HCT116 (cell line): ENCODE measurements around the gene SLC6A8.

Experiments used
- ELF1 ChIP-seq: IDR thresholded peaks from 2 replicates; pipeline ENCODE4 v1.6.1; 2012; ENCODE audit warnings: low read depth, borderline replicate concordance
- EZH2phosphoT487 ChIP-seq: fragments of 200-600 bp; IDR thresholded peaks from 2 replicates; pipeline ENCODE4 v1.6.1; 2018; ENCODE audit warnings: antibody characterized with exemption, borderline replicate concordance
- JUND ChIP-seq: IDR thresholded peaks from 2 replicates; pipeline ENCODE4 v1.6.1; 2012
- POLR2A ChIP-seq: IDR thresholded peaks from 2 replicates; pipeline ENCODE4 v1.7.0; 2011; ENCODE audit warnings: borderline replicate concordance; ENCODE audit not compliant: insufficient read depth, insufficient read length; ENCODE audit errors: extremely low read depth
- POLR2AphosphoS5 ChIP-seq: IDR thresholded peaks from 2 replicates; pipeline ENCODE4 v1.6.1; 2011; ENCODE audit warnings: mild to moderate bottlenecking, low read depth, low read length, moderate library complexity
- TF ChIP-seq, protein P1 (sequence below), 3 experiments: fragments of 200-600 bp in 1 of 3; sonication (generic) in 1 of 3; IDR thresholded peaks in 2 of 3; conservative IDR thresholded peaks in 1 of 3; 2 replicates each; pipeline ENCODE4 v1.5.1; 2012 to 2017; ENCODE audit warnings: low read depth in 2 of 3, low read length in 2 of 3, antibody characterized with exemption in 1 of 3, borderline replicate concordance in 1 of 3, control low read depth in 1 of 3, mild to moderate bottlenecking in 1 of 3, mixed read lengths in 1 of 3, mixed run types in 1 of 3, moderate library complexity in 1 of 3; ENCODE audit not compliant: insufficient read depth in 1 of 3
- TF ChIP-seq, protein P2 (sequence below): IDR thresholded peaks from 2 replicates; pipeline ENCODE4 v1.6.1; 2012

DNA sequence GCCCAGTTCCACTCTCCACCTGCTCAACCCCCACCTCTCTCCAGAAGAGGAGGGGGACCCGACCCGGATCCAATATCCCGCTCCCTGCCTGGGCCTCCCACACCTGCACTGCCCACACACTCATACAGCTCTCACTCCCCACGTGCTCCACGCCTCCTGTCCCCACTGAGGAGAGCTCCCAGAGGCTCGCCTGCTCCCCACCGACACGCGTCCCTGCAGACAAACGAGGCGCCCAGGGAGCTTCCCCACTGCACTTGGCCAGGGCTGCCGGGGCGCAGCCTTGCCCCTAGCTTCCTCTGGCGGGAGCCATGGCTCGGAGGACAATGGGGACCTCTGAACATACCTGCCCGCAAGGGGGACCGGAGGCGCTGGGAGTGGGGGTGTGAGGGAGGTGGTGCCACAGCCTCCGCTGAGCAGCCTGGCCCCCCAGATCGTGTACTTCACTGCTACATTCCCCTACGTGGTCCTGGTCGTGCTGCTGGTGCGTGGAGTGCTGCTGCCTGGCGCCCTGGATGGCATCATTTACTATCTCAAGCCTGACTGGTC is 5.0 kb downstream of the SLC6A8 start:
- TF ChIP-seq POLR2AphosphoS5 (no peak), EZH2phosphoT487 (no peak), POLR2A (no peak), JUND (no peak), ELF1 (no peak)
- TF ChIP-seq, protein P1, sequence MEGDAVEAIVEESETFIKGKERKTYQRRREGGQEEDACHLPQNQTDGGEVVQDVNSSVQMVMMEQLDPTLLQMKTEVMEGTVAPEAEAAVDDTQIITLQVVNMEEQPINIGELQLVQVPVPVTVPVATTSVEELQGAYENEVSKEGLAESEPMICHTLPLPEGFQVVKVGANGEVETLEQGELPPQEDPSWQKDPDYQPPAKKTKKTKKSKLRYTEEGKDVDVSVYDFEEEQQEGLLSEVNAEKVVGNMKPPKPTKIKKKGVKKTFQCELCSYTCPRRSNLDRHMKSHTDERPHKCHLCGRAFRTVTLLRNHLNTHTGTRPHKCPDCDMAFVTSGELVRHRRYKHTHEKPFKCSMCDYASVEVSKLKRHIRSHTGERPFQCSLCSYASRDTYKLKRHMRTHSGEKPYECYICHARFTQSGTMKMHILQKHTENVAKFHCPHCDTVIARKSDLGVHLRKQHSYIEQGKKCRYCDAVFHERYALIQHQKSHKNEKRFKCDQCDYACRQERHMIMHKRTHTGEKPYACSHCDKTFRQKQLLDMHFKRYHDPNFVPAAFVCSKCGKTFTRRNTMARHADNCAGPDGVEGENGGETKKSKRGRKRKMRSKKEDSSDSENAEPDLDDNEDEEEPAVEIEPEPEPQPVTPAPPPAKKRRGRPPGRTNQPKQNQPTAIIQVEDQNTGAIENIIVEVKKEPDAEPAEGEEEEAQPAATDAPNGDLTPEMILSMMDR (IDR thresholded peaks at IDR 0.05 in 2 of 3, conservative IDR thresholded peaks at IDR 0.05 in 1 of 3; ENCODE audit: borderline replicate concordance in 1 of 3, insufficient read depth in 1 of 3, low read depth in 2 of 3, low read length in 2 of 3): no peak
- TF ChIP-seq, protein P2, sequence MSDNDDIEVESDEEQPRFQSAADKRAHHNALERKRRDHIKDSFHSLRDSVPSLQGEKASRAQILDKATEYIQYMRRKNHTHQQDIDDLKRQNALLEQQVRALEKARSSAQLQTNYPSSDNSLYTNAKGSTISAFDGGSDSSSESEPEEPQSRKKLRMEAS: no peak
